ENCODE results near the gene VEPH1.

The VEPH1 gene

GRCh38 chr3:157294491-157294890, 208.7 kb downstream of the VEPH1 start:
- DNase-seq, result no peak

GRCh38 chr3:157290766-157291165, 212.4 kb downstream of the VEPH1 start:
- DNase-seq, result no peak

- no peak for DNase-seq
These were observed 217.2 kb downstream of the VEPH1 start for GRCh38 chr3:157285966-157286365.

GRCh38 chr3:157285141-157285540, 218.1 kb downstream of the VEPH1 start:
- DNase-seq, result no peak

GRCh38 chr3:157284688-157285087, 218.5 kb downstream of the VEPH1 start:
- no peak for DNase-seq

- DNase-seq, result no peak
These were observed 220.7 kb downstream of the VEPH1 start for GRCh38 chr3:157282261-157283191.

- DNase-seq, result no peak
These were observed 222.4 kb downstream of the VEPH1 start for GRCh38 chr3:157280786-157281185.

- no peak for DNase-seq
These were observed 222.9 kb downstream of the VEPH1 start for GRCh38 chr3:157280354-157280753.

GRCh38 chr3:157279237-157279636, 224.0 kb downstream of the VEPH1 start:
- DNase-seq, result no peak

GRCh38 chr3:157276801-157277200, 226.4 kb downstream of the VEPH1 start:
- no peak for DNase-seq

- no peak for DNase-seq
These were observed 227.4 kb downstream of the VEPH1 start for GRCh38 chr3:157275832-157276231.

- DNase-seq, result no peak
These were observed 228.5 kb downstream of the VEPH1 start for GRCh38 chr3:157274644-157275137.

GRCh38 chr3:157271283-157271882, 231.8 kb downstream of the VEPH1 start:
- no peak for DNase-seq

- DNase-seq, result no peak
These were observed 235.2 kb downstream of the VEPH1 start for GRCh38 chr3:157268026-157268425.

- DNase-seq, result no peak
These were observed 237.3 kb downstream of the VEPH1 start for GRCh38 chr3:157265931-157266330.

GRCh38 chr3:157263027-157263426, 240.2 kb downstream of the VEPH1 start:
- DNase-seq, result no peak

GRCh38 chr3:157261000-157261399, 242.2 kb downstream of the VEPH1 start:
- no peak for DNase-seq

GRCh38 chr3:157259825-157260224, 243.4 kb downstream of the VEPH1 start:
- no peak for DNase-seq

- no peak for DNase-seq
These were observed 246.1 kb downstream of the VEPH1 start for GRCh38 chr3:157257101-157257500.

GRCh38 chr3:157255797-157256196, 247.4 kb downstream of the VEPH1 start:
- no peak for DNase-seq

- no peak for DNase-seq
These were observed 251.5 kb downstream of the VEPH1 start for GRCh38 chr3:157251685-157252084.

GRCh38 chr3:157249606-157250005, 253.6 kb downstream of the VEPH1 start:
- DNase-seq, result no peak

GRCh38 chr3:157248590-157249422, 254.4 kb downstream of the VEPH1 start:
- DNase-seq, result no peak
